ENCODE measurements around the gene A4GALT. TPM values are rescaled to one million over a fixed set of nuclear protein-coding genes. Genes with fewer than 3 reads are reported as not detected.
A peak's percentile ranks its signal among the peaks of the same experiment; 100 is the strongest.

The A4GALT gene
- total RNA-seq, 2 donors from 2014 or later = 40.8 to 78.6 TPM

DNA sequence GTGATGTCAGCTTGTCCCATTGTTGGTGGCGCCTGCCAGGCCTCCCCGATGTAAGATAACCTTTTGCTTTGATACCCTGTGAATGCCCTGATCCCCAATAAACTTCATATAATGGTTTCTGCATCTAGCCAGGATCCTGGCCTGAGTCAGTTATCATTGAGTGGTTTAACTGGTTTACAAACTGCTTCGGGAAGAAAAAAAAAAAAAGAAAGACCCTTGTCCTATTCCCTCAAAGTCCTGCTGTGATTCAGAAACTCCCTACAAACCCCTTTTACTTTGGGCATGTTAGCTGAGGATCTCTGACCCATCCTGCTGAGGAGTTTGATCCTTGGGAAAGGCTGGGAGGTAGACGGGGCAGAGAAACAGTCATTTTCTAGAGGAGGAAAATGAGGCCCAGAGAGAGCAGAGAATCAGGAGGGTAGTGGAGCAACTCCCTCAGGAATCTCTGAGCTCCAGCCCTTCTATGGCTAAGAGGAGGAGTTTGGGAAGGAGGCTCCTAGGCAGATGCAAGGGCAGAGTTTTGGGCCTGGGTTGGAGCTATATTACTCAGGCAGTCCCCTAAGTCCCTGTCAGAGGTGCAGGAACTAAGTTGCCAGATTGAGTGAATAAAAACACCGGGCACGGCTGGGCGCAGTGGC lies 66.1 kb downstream of the A4GALT start:
- no peak for DNase-seq (ENCODE audit: low spot score)
- H3K27ac ChIP-seq = no peak overlapping the region
- no peaks in the 10 kb centered on the region for H3K9me3 ChIP-seq
- TF ChIP-seq, protein P1, sequence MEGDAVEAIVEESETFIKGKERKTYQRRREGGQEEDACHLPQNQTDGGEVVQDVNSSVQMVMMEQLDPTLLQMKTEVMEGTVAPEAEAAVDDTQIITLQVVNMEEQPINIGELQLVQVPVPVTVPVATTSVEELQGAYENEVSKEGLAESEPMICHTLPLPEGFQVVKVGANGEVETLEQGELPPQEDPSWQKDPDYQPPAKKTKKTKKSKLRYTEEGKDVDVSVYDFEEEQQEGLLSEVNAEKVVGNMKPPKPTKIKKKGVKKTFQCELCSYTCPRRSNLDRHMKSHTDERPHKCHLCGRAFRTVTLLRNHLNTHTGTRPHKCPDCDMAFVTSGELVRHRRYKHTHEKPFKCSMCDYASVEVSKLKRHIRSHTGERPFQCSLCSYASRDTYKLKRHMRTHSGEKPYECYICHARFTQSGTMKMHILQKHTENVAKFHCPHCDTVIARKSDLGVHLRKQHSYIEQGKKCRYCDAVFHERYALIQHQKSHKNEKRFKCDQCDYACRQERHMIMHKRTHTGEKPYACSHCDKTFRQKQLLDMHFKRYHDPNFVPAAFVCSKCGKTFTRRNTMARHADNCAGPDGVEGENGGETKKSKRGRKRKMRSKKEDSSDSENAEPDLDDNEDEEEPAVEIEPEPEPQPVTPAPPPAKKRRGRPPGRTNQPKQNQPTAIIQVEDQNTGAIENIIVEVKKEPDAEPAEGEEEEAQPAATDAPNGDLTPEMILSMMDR (IDR thresholded peaks at IDR 0.05) = no peak
- H3K27me3 ChIP-seq = no peaks in the 10 kb centered on the region
- H3K36me3 ChIP-seq = no peaks in the 10 kb centered on the region
- peaks cover 0 to 3% of the 10 kb centered on the region in 2 donors for H3K4me1 ChIP-seq
- H3K4me3 ChIP-seq = no peak overlapping the region

DNA sequence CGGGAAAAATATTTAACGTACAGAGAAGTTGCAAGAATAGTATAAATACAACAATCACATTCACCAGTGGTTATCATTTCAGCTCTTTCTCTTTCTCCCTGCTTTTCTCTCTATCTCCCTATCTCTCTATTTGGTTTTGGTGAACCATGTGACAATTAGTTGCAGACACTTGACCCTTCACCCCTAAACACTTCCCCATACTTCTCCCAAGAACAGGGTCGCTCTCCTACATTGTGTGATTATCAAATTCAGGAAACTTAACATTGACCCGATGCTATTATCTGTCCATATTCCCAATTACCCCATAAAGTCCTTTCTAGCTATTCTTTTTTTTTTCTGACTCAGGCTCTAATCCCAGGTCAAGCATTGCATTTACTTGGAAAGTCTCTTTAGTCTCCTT lies 66.7 kb downstream of the A4GALT start:
- DNase-seq (ENCODE audit: low spot score) = no peak
- TF ChIP-seq, protein P1 (IDR thresholded peaks at IDR 0.05) = no peak
- no peaks in the 10 kb centered on the region for H3K9me3 ChIP-seq
- peaks cover 0 to 5% of the 10 kb centered on the region in 2 donors for H3K4me1 ChIP-seq
- H3K27ac ChIP-seq = no peak overlapping the region
- no peaks in the 10 kb centered on the region for H3K27me3 ChIP-seq
- no peaks in the 10 kb centered on the region for H3K36me3 ChIP-seq
- no peak overlapping the region for H3K4me3 ChIP-seq

DNA sequence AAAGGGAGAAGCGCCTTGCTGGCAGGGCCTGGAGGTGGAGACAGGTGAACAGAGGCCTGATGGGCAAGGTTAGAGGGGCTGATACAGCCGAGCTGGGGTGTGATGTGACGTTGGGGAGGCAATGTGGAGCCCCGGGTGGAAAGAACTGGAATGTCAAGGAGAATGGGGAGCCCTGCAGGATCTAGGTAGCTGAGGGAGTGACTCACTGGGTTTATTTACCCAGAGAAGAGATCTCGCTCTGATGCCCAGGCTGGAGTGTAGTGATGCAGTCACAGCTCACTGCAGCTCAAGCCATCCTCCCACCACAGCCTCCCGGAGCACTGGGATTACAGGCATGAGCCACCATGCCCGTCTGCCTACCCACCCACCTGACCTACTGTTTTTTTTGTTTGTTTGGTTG lies 69.5 kb downstream of the A4GALT start:
- Histone ChIP-seq H3K36me3 (no peaks in the 10 kb centered on the region), H3K9me3 (no peaks in the 10 kb centered on the region), H3K4me1 (peaks cover 0 to 30% of the 10 kb centered on the region in 2 donors), H3K27me3 (no peaks in the 10 kb centered on the region), H3K27ac (no peak overlapping the region), H3K4me3 (no peak overlapping the region)
- no peak for DNase-seq (ENCODE audit: low spot score)
- TF ChIP-seq, protein P1 (IDR thresholded peaks at IDR 0.05) = no peak

DNA sequence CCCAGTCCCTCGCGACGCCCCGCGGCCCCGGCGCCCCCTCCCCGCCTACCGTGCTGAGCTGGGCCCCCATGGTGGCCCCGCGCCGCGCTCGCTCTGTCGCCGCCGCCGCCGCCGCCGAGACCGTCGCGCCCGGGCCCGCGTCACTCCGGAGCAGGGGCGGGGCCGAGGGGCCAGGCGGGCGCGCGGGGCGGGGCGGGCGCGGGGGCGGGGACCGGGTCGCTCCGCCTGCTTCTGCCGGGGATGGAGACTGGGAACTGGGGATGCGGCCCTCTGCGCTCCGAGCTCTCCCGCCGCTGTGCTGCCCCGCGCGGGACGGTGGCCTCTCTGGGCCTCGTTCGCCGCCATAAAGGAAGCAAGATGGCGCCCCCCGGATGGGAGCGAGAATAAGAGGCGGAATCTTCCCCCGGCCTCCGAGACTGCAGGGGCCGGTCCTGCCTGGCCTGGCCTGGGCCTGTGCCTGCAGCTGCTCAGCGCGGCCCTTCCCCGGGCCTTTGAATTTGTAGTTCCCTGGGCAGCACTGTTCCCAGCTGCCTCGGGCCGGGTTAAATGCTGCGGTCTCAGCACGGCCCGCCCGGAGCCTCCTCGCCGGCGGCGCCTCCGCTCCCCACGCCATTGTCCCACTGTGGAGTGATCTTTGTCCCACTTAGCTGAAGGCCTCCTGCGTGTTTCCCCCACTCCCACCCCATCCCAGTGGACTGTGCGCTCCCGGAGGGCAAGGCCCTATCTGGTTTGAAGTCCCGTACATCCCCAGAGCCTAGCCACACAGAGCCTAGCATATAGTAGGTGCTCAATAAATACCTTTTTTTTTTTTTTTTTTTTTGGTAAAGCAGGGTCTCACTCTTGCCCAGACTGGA lies 71.2 kb downstream of the A4GALT start, which contains the start of gene CYB5R3:
Gene CYB5R3, minus strand, starts transcription at position 147 of the 854 bp plus-strand sequence. Its CDS starts 77 bp downstream, at position 70.
- no peaks in the 10 kb centered on the region for H3K9me3 ChIP-seq
- no peaks in the 10 kb centered on the region for H3K36me3 ChIP-seq
- TF ChIP-seq, protein P1 (IDR thresholded peaks at IDR 0.05) = peak in 1 of 2 donors; percentile 40
- H3K27ac ChIP-seq = peak within 1 kb of the TSS; percentile 96 to 99
- no peaks in the 10 kb centered on the region for H3K27me3 ChIP-seq
- DNase-seq (ENCODE audit: low spot score) = peak; percentile 80
- H3K4me1 ChIP-seq = peaks cover 0 to 47% of the 10 kb centered on the region in 2 donors
- H3K4me3 ChIP-seq = peak within 1 kb of the TSS; percentile 96 to 99

DNA sequence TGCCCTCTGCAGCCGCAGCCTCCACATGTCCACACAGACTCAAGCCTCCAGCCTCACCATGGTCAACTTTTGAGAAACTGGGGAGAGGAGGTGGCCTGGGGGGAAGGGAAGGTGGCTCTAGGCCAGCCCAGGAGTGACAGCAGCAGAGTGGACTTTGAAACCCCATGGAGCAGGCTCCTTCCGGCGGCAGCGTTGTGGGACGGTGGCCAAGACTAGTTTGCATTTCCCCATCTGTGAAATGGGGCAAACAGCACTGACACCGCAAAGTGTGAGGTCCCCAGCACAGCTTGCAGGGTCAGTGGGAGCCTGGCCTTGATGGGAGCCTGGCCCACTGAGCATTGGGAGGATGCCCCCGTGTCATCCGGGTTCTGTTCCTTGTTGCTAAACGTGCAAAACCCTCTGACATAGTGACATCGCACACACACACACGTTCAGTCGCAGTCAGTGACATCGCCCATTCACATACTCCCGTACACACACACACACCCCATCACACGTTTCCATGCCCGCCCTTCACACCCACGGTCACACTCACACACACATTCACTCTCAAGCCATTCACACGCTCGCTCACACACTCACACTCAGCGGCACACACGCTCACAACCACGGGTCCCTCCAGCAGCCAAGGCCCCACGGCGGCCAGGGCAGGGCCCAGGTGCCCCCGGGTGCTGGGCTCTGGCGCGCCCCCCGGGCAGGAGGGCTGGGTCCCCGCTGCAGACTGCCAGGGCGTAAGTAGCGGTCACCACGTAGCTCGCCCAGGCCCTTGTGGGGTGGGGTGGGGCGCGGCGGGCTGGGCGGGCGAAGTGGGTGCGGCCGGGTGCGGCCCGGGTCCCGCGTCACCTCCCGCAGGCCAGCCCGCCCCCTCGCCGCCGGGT lies 72.1 kb downstream of the A4GALT start:
- H3K27ac ChIP-seq = peak overlapping the region; percentile 96 to 99
- H3K27me3 ChIP-seq = no peaks in the 10 kb centered on the region
- H3K9me3 ChIP-seq = no peaks in the 10 kb centered on the region
- no peak for DNase-seq (ENCODE audit: low spot score)
- peak overlapping the region; percentile 96 to 99 for H3K4me3 ChIP-seq
- H3K4me1 ChIP-seq = peaks cover 0 to 56% of the 10 kb centered on the region in 2 donors
- TF ChIP-seq, protein P1 (IDR thresholded peaks at IDR 0.05) = no peak
- no peaks in the 10 kb centered on the region for H3K36me3 ChIP-seq
